ENCODE results near the gene DERL2. TPM values are rescaled to one million over a fixed set of nuclear protein-coding genes. Genes with fewer than 3 reads are reported as not detected.

Gene DERL2
- total RNA-seq, 1 donor, result 31.5 TPM

DNA sequence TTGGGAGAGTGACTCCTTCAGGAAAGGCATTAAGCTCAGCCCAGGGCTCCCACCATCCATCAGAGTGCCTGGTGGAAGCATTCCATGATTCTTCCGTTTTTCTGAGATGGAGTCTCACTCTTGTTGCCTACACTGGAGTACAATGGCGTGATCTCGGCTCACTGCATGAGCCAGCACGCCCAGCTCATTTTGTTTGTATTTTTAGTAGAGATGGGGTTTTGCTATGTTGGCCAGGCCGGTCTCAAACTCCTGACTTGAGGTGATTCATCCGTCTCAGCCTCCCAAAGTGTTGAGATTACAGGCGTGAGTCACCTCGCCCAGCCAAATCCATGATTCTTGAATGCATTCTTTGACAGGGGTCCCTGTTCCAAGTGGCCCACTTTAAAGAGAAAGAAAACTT is 23.5 kb upstream of the DERL2 start:
- Histone ChIP-seq H3K4me2 (ENCODE audit: insufficient read depth, low read length) (peak overlapping the region; percentile 60), H3K79me2 (ENCODE audit: insufficient read depth, low read length) (no peaks in the 10 kb centered on the region), H3K27me3 (ENCODE audit: insufficient read depth, low read length) (no peaks in the 10 kb centered on the region), H3K4me3 (ENCODE audit: insufficient read depth, low read length) (peak overlapping the region; percentile 26), H2AFZ (ENCODE audit: low read length) (no peak overlapping the region), H3K36me3 (ENCODE audit: insufficient read depth, low read length) (peaks cover 9% of the 10 kb centered on the region), H3K27ac (ENCODE audit: low read depth, low read length) (peak overlapping the region; percentile 97), H3K4me1 (ENCODE audit: insufficient read depth, low read length) (peaks cover 23% of the 10 kb centered on the region), H4K20me1 (ENCODE audit: insufficient read depth, low read length) (no peaks in the 10 kb centered on the region), H3K9me3 (ENCODE audit: low read depth, low read length) (no peaks in the 10 kb centered on the region)
- no peak for DNase-seq (ENCODE audit: insufficient read length, low spot score, missing footprints)
- no peak for TF ChIP-seq CTCF (IDR thresholded peaks at IDR 0.05; ENCODE audit: extremely low read depth, low read depth, low read length)

- no peak overlapping the region for H2AFZ ChIP-seq (ENCODE audit: low read length)
- H3K27ac ChIP-seq (ENCODE audit: low read depth, low read length), result peak overlapping the region; percentile 97
- no peaks in the 10 kb centered on the region for H3K9me3 ChIP-seq (ENCODE audit: low read depth, low read length)
- H4K20me1 ChIP-seq (ENCODE audit: insufficient read depth, low read length), result no peaks in the 10 kb centered on the region
- H3K27me3 ChIP-seq (ENCODE audit: insufficient read depth, low read length), result no peaks in the 10 kb centered on the region
- TF ChIP-seq CTCF (IDR thresholded peaks at IDR 0.05; ENCODE audit: extremely low read depth, low read depth, low read length), result no peak
- H3K36me3 ChIP-seq (ENCODE audit: insufficient read depth, low read length), result peaks cover 5% of the 10 kb centered on the region
- H3K4me1 ChIP-seq (ENCODE audit: insufficient read depth, low read length), result peaks cover 23% of the 10 kb centered on the region
- no peaks in the 10 kb centered on the region for H3K79me2 ChIP-seq (ENCODE audit: insufficient read depth, low read length)
- DNase-seq (ENCODE audit: insufficient read length, low spot score, missing footprints), result peak; percentile 86
- H3K4me2 ChIP-seq (ENCODE audit: insufficient read depth, low read length), result peak overlapping the region; percentile 60
- peak overlapping the region; percentile 26 for H3K4me3 ChIP-seq (ENCODE audit: insufficient read depth, low read length)
Measured at GRCh38 chr17:5508810-5509209, 22.8 kb upstream of the DERL2 start.

DNA sequence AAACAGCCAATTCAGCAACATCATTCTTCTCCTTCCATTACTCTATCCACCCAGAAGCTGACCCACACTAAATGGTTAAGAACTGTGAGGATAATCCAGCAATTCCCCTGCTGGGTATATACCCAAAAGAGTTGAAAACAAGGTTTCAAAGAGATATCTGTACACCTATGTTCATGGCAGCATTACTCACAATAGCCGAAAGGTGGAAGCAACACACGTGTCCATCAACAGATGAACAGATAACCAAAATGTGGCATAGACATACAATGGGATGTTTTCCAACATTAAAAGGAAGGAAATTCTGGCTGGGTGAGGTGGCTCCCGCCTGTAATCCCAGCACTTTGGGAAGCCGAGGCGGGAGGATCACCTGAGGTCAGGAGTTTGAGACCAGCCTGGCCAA is 20.3 kb upstream of the DERL2 start:
- Histone ChIP-seq H3K27me3 (ENCODE audit: insufficient read depth, low read length) (no peaks in the 10 kb centered on the region), H3K36me3 (ENCODE audit: insufficient read depth, low read length) (no peaks in the 10 kb centered on the region), H2AFZ (ENCODE audit: low read length) (no peak overlapping the region), H3K9me3 (ENCODE audit: low read depth, low read length) (no peaks in the 10 kb centered on the region), H3K4me3 (ENCODE audit: insufficient read depth, low read length) (no peak overlapping the region), H3K4me1 (ENCODE audit: insufficient read depth, low read length) (peaks cover 27% of the 10 kb centered on the region), H3K4me2 (ENCODE audit: insufficient read depth, low read length) (no peak overlapping the region), H4K20me1 (ENCODE audit: insufficient read depth, low read length) (no peaks in the 10 kb centered on the region), H3K79me2 (ENCODE audit: insufficient read depth, low read length) (no peaks in the 10 kb centered on the region), H3K27ac (ENCODE audit: low read depth, low read length) (no peak overlapping the region)
- DNase-seq (ENCODE audit: insufficient read length, low spot score, missing footprints), result no peak
- TF ChIP-seq CTCF (IDR thresholded peaks at IDR 0.05; ENCODE audit: extremely low read depth, low read depth, low read length), result no peak

- H4K20me1 ChIP-seq (ENCODE audit: insufficient read depth, low read length), result no peaks in the 10 kb centered on the region
- no peaks in the 10 kb centered on the region for H3K27me3 ChIP-seq (ENCODE audit: insufficient read depth, low read length)
- no peak overlapping the region for H2AFZ ChIP-seq (ENCODE audit: low read length)
- no peak overlapping the region for H3K27ac ChIP-seq (ENCODE audit: low read depth, low read length)
- TF ChIP-seq CTCF (IDR thresholded peaks at IDR 0.05; ENCODE audit: extremely low read depth, low read depth, low read length), result no peak
- no peak overlapping the region for H3K4me2 ChIP-seq (ENCODE audit: insufficient read depth, low read length)
- peaks cover 18% of the 10 kb centered on the region for H3K4me1 ChIP-seq (ENCODE audit: insufficient read depth, low read length)
- peak; percentile 73 for DNase-seq (ENCODE audit: insufficient read length, low spot score, missing footprints)
- H3K79me2 ChIP-seq (ENCODE audit: insufficient read depth, low read length), result no peaks in the 10 kb centered on the region
- no peak overlapping the region for H3K4me3 ChIP-seq (ENCODE audit: insufficient read depth, low read length)
- H3K36me3 ChIP-seq (ENCODE audit: insufficient read depth, low read length), result no peaks in the 10 kb centered on the region
- H3K9me3 ChIP-seq (ENCODE audit: low read depth, low read length), result no peaks in the 10 kb centered on the region
Measured at GRCh38 chr17:5502552-5502951, 16.6 kb upstream of the DERL2 start.
